OCI-LY1 (cell line): ENCODE results near the gene KCTD1.

Experiments
- H2AFZ ChIP-seq: fragments of 200-600 bp; sonication (generic), shearing (Covaris generic); 2 replicates; pipeline ENCODE4 v1.6.0; 2014; ENCODE audit warnings: antibody characterized with exemption, mild to moderate bottlenecking, low read length
- H3F3A ChIP-seq: fragments of 200-600 bp; sonication (generic), shearing (Covaris generic); 2 replicates; pipeline ENCODE4 v1.6.0; 2014; ENCODE audit warnings: mild to moderate bottlenecking, antibody characterized with exemption, low read length, moderate library complexity; ENCODE audit not compliant: insufficient read depth
- H3K27ac ChIP-seq: fragments of 200-600 bp; sonication (generic); 2 replicates; pipeline ENCODE4 v1.5.1; 2014; ENCODE audit warnings: low read length, mixed run types, mild to moderate bottlenecking, low read depth; ENCODE audit not compliant: poor library complexity, severe bottlenecking
- H3K27me3 ChIP-seq: fragments of 200-600 bp; sonication (generic); 2 replicates; pipeline ENCODE4 v1.6.0; 2014; ENCODE audit warnings: antibody characterized with exemption, mild to moderate bottlenecking, low read length, moderate library complexity; ENCODE audit not compliant: insufficient read depth
- H3K36me3 ChIP-seq: fragments of 200-600 bp; sonication (generic); 2 replicates; pipeline ENCODE4 v1.6.1; 2014; ENCODE audit warnings: mild to moderate bottlenecking, antibody characterized with exemption, low read length, moderate library complexity, mixed read lengths; ENCODE audit not compliant: insufficient read depth
- H3K4me1 ChIP-seq: fragments of 200-600 bp; sonication (generic); 2 replicates; pipeline ENCODE4 v1.5.1; 2014; ENCODE audit warnings: mild to moderate bottlenecking, low read length, moderate library complexity; ENCODE audit not compliant: insufficient read depth, severe bottlenecking
- H3K4me2 ChIP-seq: fragments of 200-600 bp; sonication (generic), shearing (Covaris generic); 2 replicates; pipeline ENCODE4 v1.6.1; 2014; ENCODE audit warnings: low read length
- H3K4me3 ChIP-seq: fragments of 200-600 bp; sonication (generic); 2 replicates; pipeline ENCODE4 v1.5.1; 2014; ENCODE audit warnings: low read length, low read depth, mild to moderate bottlenecking, mixed read lengths; ENCODE audit not compliant: poor library complexity, severe bottlenecking
- H3K79me2 ChIP-seq: fragments of 200-600 bp; shearing (Covaris generic); 2 replicates; pipeline ENCODE4 v1.6.1; 2016; ENCODE audit warnings: mixed run types, low read length, mixed read lengths; ENCODE audit not compliant: insufficient read depth
- H3K9ac ChIP-seq: fragments of 200-600 bp; sonication (generic), shearing (Covaris generic); 2 replicates; pipeline ENCODE4 v1.6.1; 2014; ENCODE audit warnings: mild to moderate bottlenecking, low read length, mixed read lengths
- H3K9me2 ChIP-seq: fragments of 200-600 bp; sonication (generic), shearing (Covaris generic); 2 replicates; pipeline ENCODE4 v1.6.1; 2014; ENCODE audit warnings: low read depth, mild to moderate bottlenecking, low read length, mixed read lengths
- H3K9me3 ChIP-seq: fragments of 200-600 bp; shearing (Covaris generic); 2 replicates; pipeline ENCODE4 v1.6.1; 2014; ENCODE audit warnings: low read length, mixed read lengths
- H4K20me1 ChIP-seq: fragments of 200-600 bp; sonication (generic), shearing (Covaris generic); 2 replicates; pipeline ENCODE4 v1.6.0; 2016; ENCODE audit warnings: mild to moderate bottlenecking, low read length; ENCODE audit not compliant: insufficient read depth
- EZH2 ChIP-seq: fragments of 200-600 bp; sonication (generic), shearing (Covaris generic); IDR thresholded peaks from 2 replicates; pipeline ENCODE4 v1.8.0; 2017; ENCODE audit warnings: borderline replicate concordance, mixed run types, mild to moderate bottlenecking, antibody characterized with exemption, low read length, moderate library complexity, mixed read lengths
- TF ChIP-seq, protein P1 (sequence below): fragments of 200-600 bp; sonication (generic), shearing (Covaris generic); IDR thresholded peaks from 2 replicates; pipeline ENCODE4 v1.5.1; 2017; ENCODE audit warnings: mild to moderate bottlenecking, antibody characterized with exemption, low read length, moderate library complexity, mixed read lengths

Gene KCTD1

DNA sequence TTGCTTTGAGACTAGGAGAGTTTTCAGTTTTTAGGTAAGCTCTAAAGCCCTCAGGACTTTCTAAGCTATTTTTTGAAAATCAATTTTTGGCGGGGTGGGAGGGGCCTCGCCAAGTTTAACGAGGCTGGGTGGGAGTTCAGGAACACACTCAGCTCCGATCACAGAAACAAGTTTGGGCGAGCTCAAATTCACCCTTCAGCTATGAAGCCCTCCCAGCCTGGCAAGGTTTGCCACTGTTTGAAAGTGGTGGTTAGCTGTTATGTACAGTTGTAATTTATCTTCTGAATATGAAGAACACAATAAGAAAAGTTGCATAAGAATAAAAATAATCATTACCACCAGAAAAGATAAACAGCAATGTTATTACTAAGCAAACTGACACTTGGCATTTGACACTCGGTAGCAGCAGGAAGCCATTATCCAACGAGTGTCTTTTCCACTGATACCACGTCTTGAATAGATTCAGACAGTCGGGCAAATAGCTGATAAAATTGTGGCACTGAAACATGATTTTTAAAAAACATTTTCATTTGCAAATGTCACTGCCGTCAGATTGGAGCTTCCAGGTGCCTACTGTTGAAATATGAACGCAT is 59.8 kb downstream of the KCTD1 start:
- no peak overlapping the region for H3K9ac ChIP-seq
- no peak overlapping the region for H3K27ac ChIP-seq
- no peak overlapping the region for H2AFZ ChIP-seq
- no peak for TF ChIP-seq EZH2
- TF ChIP-seq, protein P1, sequence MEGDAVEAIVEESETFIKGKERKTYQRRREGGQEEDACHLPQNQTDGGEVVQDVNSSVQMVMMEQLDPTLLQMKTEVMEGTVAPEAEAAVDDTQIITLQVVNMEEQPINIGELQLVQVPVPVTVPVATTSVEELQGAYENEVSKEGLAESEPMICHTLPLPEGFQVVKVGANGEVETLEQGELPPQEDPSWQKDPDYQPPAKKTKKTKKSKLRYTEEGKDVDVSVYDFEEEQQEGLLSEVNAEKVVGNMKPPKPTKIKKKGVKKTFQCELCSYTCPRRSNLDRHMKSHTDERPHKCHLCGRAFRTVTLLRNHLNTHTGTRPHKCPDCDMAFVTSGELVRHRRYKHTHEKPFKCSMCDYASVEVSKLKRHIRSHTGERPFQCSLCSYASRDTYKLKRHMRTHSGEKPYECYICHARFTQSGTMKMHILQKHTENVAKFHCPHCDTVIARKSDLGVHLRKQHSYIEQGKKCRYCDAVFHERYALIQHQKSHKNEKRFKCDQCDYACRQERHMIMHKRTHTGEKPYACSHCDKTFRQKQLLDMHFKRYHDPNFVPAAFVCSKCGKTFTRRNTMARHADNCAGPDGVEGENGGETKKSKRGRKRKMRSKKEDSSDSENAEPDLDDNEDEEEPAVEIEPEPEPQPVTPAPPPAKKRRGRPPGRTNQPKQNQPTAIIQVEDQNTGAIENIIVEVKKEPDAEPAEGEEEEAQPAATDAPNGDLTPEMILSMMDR: no peak
- no peaks in the 10 kb centered on the region for H3K27me3 ChIP-seq
- H3K79me2 ChIP-seq: no peaks in the 10 kb centered on the region
- no peak overlapping the region for H3K4me3 ChIP-seq
- H3K4me2 ChIP-seq: no peak overlapping the region
- no peaks in the 10 kb centered on the region for H3F3A ChIP-seq
- H3K9me3 ChIP-seq: no peaks in the 10 kb centered on the region
- no peaks in the 10 kb centered on the region for H4K20me1 ChIP-seq
- H3K36me3 ChIP-seq: no peaks in the 10 kb centered on the region
- H3K4me1 ChIP-seq: no peaks in the 10 kb centered on the region
- no peaks in the 10 kb centered on the region for H3K9me2 ChIP-seq

DNA sequence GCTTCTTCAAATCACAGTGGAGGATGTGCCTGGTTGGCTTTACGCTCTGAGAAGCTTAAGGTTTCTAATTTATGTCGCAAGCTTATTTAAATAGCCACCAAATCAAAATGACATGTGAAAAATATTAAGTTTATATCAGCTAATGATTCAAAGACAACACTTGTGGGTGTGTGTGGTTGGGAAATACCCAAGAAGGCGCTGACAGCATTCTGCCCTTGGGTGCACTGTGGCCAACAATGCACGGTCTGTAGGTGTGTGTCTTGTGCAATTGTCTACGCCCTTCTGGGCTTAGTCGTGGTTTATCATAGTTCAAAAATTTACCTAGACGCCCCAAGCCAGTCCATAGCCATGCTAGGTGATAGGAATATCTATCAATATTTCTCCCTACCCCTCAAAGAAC is 60.9 kb downstream of the KCTD1 start:
- TF ChIP-seq EZH2: no peak
- TF ChIP-seq, protein P1: no peak
- H3K9me3 ChIP-seq: no peaks in the 10 kb centered on the region
- H3K4me2 ChIP-seq: no peak overlapping the region
- no peaks in the 10 kb centered on the region for H3K9me2 ChIP-seq
- no peaks in the 10 kb centered on the region for H3K27me3 ChIP-seq
- no peak overlapping the region for H3K4me3 ChIP-seq
- no peak overlapping the region for H3K27ac ChIP-seq
- H4K20me1 ChIP-seq: no peaks in the 10 kb centered on the region
- H3K4me1 ChIP-seq: no peaks in the 10 kb centered on the region
- H3F3A ChIP-seq: no peaks in the 10 kb centered on the region
- H3K9ac ChIP-seq: no peak overlapping the region
- no peak overlapping the region for H2AFZ ChIP-seq
- H3K79me2 ChIP-seq: no peaks in the 10 kb centered on the region
- no peaks in the 10 kb centered on the region for H3K36me3 ChIP-seq

DNA sequence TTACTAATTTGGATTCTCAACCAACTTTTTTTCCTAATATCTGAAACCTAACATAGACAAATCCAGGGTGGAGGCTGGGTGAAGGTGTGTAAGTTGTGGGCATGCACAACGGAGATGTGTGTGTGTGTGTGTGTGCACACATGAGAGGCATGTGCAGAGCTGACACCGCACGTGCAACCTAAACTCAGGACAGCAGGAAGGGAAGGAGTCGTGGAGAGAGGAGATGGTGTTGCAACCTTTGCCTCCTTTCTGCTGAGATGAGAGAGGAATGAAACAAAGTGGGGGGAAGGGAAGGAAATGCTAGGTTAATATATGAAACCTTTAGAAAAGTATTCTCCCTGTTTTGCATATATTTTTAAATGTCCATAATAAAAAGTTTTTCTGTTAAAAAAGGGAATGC is 64.7 kb downstream of the KCTD1 start:
- Histone ChIP-seq H3K27ac (no peak overlapping the region), H3K36me3 (no peaks in the 10 kb centered on the region), H2AFZ (no peak overlapping the region), H3K4me3 (no peak overlapping the region), H3K9me3 (no peaks in the 10 kb centered on the region), H4K20me1 (no peaks in the 10 kb centered on the region), H3F3A (no peaks in the 10 kb centered on the region), H3K27me3 (no peaks in the 10 kb centered on the region), H3K79me2 (no peaks in the 10 kb centered on the region), H3K4me1 (no peaks in the 10 kb centered on the region), H3K9ac (no peak overlapping the region), H3K9me2 (no peaks in the 10 kb centered on the region), H3K4me2 (no peak overlapping the region)
- TF ChIP-seq EZH2: no peak
- TF ChIP-seq, protein P1: no peak
